H1 (cell line): Measurements from ENCODE around the gene GARS1. TPM values are rescaled to one million over a fixed set of nuclear protein-coding genes. Genes with fewer than 3 reads are reported as not detected.
A peak's percentile ranks its signal among the peaks of the same experiment; 100 is the strongest.

ENCODE experiments used
- CTCF ChIA-PET: fragments of 300-600 bp; sonication (Branson Sonifier 250); formaldehyde crosslinking; loops from one replicate; lab custom pipeline; 2021; ENCODE audit not compliant: partially characterized antibody; lab: Charles Lee
- POLR2A ChIA-PET: fragments of 300-600 bp; sonication (Branson Sonifier 250); formaldehyde crosslinking; loops from one replicate; lab custom pipeline; 2021; ENCODE audit warnings: inconsistent platforms; ENCODE audit not compliant: partially characterized antibody; lab: Charles Lee
- DNase-seq, 2 experiments: peaks; one replicate each; pipeline versions ENCODE4 v3.0.0 to v3.0.0-alpha.2; 2010 to 2022; ENCODE audit warnings: low spot score in 2 of 2, low read depth in 1 of 2, mixed read lengths in 1 of 2
- FAIRE-seq: peaks from 2 replicates; lab custom pipeline; 2011; peaks lifted over from hg19 to GRCh38; lab: Jason Lieb, UNC
- H2AFZ ChIP-seq: 2 replicates; pipeline ENCODE4 v1.8.1; 2012; ENCODE audit warnings: low read length, inconsistent platforms
- H2AK5ac ChIP-seq: 2 replicates; pipeline ENCODE4 v1.6.1; 2013; ENCODE audit warnings: low read depth, low read length
- H2BK120ac ChIP-seq: replicated peaks from 2 replicates; pipeline ENCODE3; 2013; ENCODE audit warnings: low read depth, low read length, inconsistent platforms
- H2BK12ac ChIP-seq: 2 replicates; pipeline ENCODE4 v1.6.1; 2013; ENCODE audit warnings: low read depth, low read length
- H2BK15ac ChIP-seq: 2 replicates; pipeline ENCODE4 v1.6.1; 2013; ENCODE audit warnings: low read length
- H2BK20ac ChIP-seq: 2 replicates; pipeline ENCODE4 v1.6.1; 2013; ENCODE audit warnings: low read length
- H2BK5ac ChIP-seq: 2 replicates; pipeline ENCODE4 v1.6.1; 2013; ENCODE audit warnings: low read depth, low read length
- H3K14ac ChIP-seq: 2 replicates; pipeline ENCODE4 v1.6.1; 2013; ENCODE audit warnings: inconsistent platforms; ENCODE audit not compliant: insufficient read length
- H3K18ac ChIP-seq: 2 replicates; pipeline ENCODE4 v1.6.1; 2013; ENCODE audit warnings: low read length; ENCODE audit errors: extremely low read depth
- H3K23ac ChIP-seq: 2 replicates; pipeline ENCODE4 v1.6.1; 2013; ENCODE audit warnings: inconsistent platforms; ENCODE audit not compliant: insufficient read length
- H3K23me2 ChIP-seq: 2 replicates; pipeline ENCODE4 v1.6.1; 2013; ENCODE audit warnings: low read depth, low read length
- H3K27ac ChIP-seq: 2 replicates; pipeline ENCODE4 v1.6.1; 2011; ENCODE audit warnings: low read depth, low read length, inconsistent platforms
- H3K27me3 ChIP-seq, 4 experiments: replicated peaks in 1 of 4; 1 replicate in 1 of 4; 2 replicates in 3 of 4; pipeline versions ENCODE4 v1.6.1 to v1.8.1; 2011 to 2013; ENCODE audit warnings: low read length in 3 of 4, mild to moderate bottlenecking in 3 of 4, inconsistent platforms in 2 of 4, mixed read lengths in 2 of 4, moderate library complexity in 1 of 4; ENCODE audit not compliant: control insufficient read depth in 3 of 4, insufficient read depth in 3 of 4; ENCODE audit errors: extremely low read depth in 1 of 4
- H3K36me3 ChIP-seq, 4 experiments: 2 replicates each; pipeline versions ENCODE4 v1.6.1 to v1.8.1; 2011 to 2013; ENCODE audit warnings: mild to moderate bottlenecking in 4 of 4, low read length in 3 of 4, moderate library complexity in 2 of 4, control low read depth in 1 of 4, inconsistent platforms in 1 of 4; ENCODE audit not compliant: insufficient read depth in 4 of 4, control insufficient read depth in 2 of 4
- H3K4ac ChIP-seq: replicated peaks from 2 replicates; pipeline ENCODE3; 2013; ENCODE audit warnings: low read length, low read depth, mixed read lengths, inconsistent platforms; ENCODE audit not compliant: insufficient read length
- H3K4me1 ChIP-seq, 4 experiments: replicated peaks in 1 of 4; 1 replicate in 1 of 4; 2 replicates in 3 of 4; pipeline versions ENCODE4 v1.6.1 to v1.8.1; 2011 to 2013; ENCODE audit warnings: low read length in 3 of 4, inconsistent platforms in 2 of 4, mixed read lengths in 1 of 4; ENCODE audit not compliant: insufficient read depth in 4 of 4, control insufficient read depth in 3 of 4
- H3K4me2 ChIP-seq, 2 experiments: 2 replicates each; pipeline versions ENCODE4 v1.6.1 to v1.8.1; 2011 to 2013; ENCODE audit warnings: low read depth in 2 of 2, low read length in 2 of 2, control low read depth in 1 of 2, inconsistent platforms in 1 of 2, mild to moderate bottlenecking in 1 of 2; ENCODE audit not compliant: insufficient read depth in 1 of 2
- H3K4me3 ChIP-seq, 4 experiments: fragments of 200-600, 300-600 bp in 1 of 4; sonication (generic), shearing (Covaris generic), sonication (Bioruptor Twin) in 1 of 4; 2 replicates each; pipeline versions ENCODE4 v1.5.1 to v1.8.1; 2011 to 2016; ENCODE audit warnings: low read length in 4 of 4, low read depth in 3 of 4, control low read depth in 2 of 4, inconsistent platforms in 2 of 4, mild to moderate bottlenecking in 2 of 4, mixed read lengths in 1 of 4, moderate library complexity in 1 of 4; ENCODE audit not compliant: insufficient read depth in 2 of 4; ENCODE audit errors: extremely low read depth in 1 of 4
- H3K56ac ChIP-seq: replicated peaks from 2 replicates; pipeline ENCODE3; 2013; ENCODE audit warnings: low read depth, mild to moderate bottlenecking, mixed read lengths, low read length, inconsistent platforms; ENCODE audit not compliant: insufficient read length
- H3K79me1 ChIP-seq: 2 replicates; pipeline ENCODE4 v1.6.1; 2013; ENCODE audit warnings: low read depth, low read length, control low read depth
- H3K79me2 ChIP-seq, 2 experiments: 2 replicates each; pipeline versions ENCODE4 v1.6.1 to v1.8.1; 2012 to 2013; ENCODE audit warnings: low read length in 2 of 2, mild to moderate bottlenecking in 2 of 2, inconsistent platforms in 1 of 2; ENCODE audit not compliant: insufficient read depth in 2 of 2, control insufficient read depth in 1 of 2
- H3K9ac ChIP-seq, 4 experiments: replicated peaks in 1 of 4; 1 replicate in 1 of 4; 2 replicates in 3 of 4; pipeline versions ENCODE4 v1.6.1 to v1.8.1; 2011 to 2013; ENCODE audit warnings: low read depth in 3 of 4, low read length in 3 of 4, control low read depth in 2 of 4, mild to moderate bottlenecking in 2 of 4, moderate library complexity in 2 of 4, inconsistent platforms in 1 of 4; ENCODE audit errors: extremely low read depth in 1 of 4
- H3K9me3 ChIP-seq, 2 experiments: 2 replicates each; pipeline versions ENCODE4 v1.6.1 to v1.8.1; 2012 to 2013; ENCODE audit warnings: mild to moderate bottlenecking in 2 of 2, moderate library complexity in 2 of 2, control low read depth in 1 of 2, inconsistent platforms in 1 of 2, low read depth in 1 of 2, low read length in 1 of 2, mixed read lengths in 1 of 2; ENCODE audit not compliant: insufficient read depth in 2 of 2
- H4K20me1 ChIP-seq, 2 experiments: replicated peaks in 1 of 2; 2 replicates each; pipeline versions ENCODE3 to v1.8.1; 2011 to 2013; ENCODE audit warnings: inconsistent platforms in 2 of 2, low read length in 2 of 2, mild to moderate bottlenecking in 1 of 2; ENCODE audit not compliant: insufficient read depth in 2 of 2, control insufficient read depth in 1 of 2
- H4K5ac ChIP-seq: 2 replicates; pipeline ENCODE4 v1.6.1; 2013; ENCODE audit warnings: low read length, low read depth, mixed read lengths, inconsistent platforms; ENCODE audit not compliant: insufficient read length
- H4K8ac ChIP-seq: 2 replicates; pipeline ENCODE4 v1.8.0; 2013; ENCODE audit warnings: mild to moderate bottlenecking, moderate library complexity, low read length, inconsistent platforms; ENCODE audit not compliant: insufficient read depth; ENCODE audit errors: extremely low read depth
- H4K91ac ChIP-seq: replicated peaks from 2 replicates; pipeline ENCODE3; 2013; ENCODE audit warnings: low read length, mixed read lengths, inconsistent platforms; ENCODE audit not compliant: insufficient read length
- CBX5 ChIP-seq: fragments of 300-800, 300-1000 bp; sonication (generic); IDR thresholded peaks from 2 replicates; pipeline ENCODE4 v1.7.1; 2016; ENCODE audit warnings: antibody characterized with exemption, low read length, low read depth
- CHD2 ChIP-seq: IDR thresholded peaks from 2 replicates; pipeline ENCODE4 v1.6.1; 2012; ENCODE audit warnings: low read length, improper control_type of control experiment
- MAFK ChIP-seq: IDR thresholded peaks from 2 replicates; pipeline ENCODE4 v1.6.1; 2012; ENCODE audit warnings: low read depth, mild to moderate bottlenecking, improper control_type of control experiment, low read length
- NRF1 ChIP-seq: IDR thresholded peaks from 2 replicates; pipeline ENCODE4 v1.6.1; 2011; ENCODE audit warnings: mild to moderate bottlenecking, low read depth, low read length, improper control_type of control experiment
- RFX5 ChIP-seq: IDR thresholded peaks from 2 replicates; pipeline ENCODE4 v1.6.1; 2011; ENCODE audit warnings: low read depth, low read length, improper control_type of control experiment, borderline replicate concordance
- WGBS, 2 experiments: shearing (Covaris generic) in 1 of 2; methylation state at CpG; one replicate each; pipeline versions ENCODE4 v1.1.6 to v1.1.7; 2013 to 2015; ENCODE audit warnings: low lambda C conversion rate in 2 of 2, mixed read lengths in 2 of 2, inconsistent platforms in 1 of 2, low coverage in 1 of 2, missing lambda C conversion rate in 1 of 2; ENCODE audit not compliant: insufficient replicate concordance in 2 of 2, insufficient coverage in 1 of 2, insufficient read length in 1 of 2; ENCODE audit errors: extremely low coverage in 1 of 2, missing lambda C conversion rate in 1 of 2; 5-methylcytosine and 5-hydroxymethylcytosine counted together
- polyA plus RNA-seq, 7 experiments: library from polyadenylated mRNA; depleted of rRNA in 3 of 7; stranded (reverse) in 5 of 7; unstranded in 2 of 7; fragments of >200 nt in 5 of 7; fragments of 200-250 nt in 2 of 7; gene quantifications; 1 replicate in 5 of 7; 2 replicates in 1 of 7; 4 replicates in 1 of 7; pipeline versions ENCODE4 v1.2.1 to v1.2.3, GENCODE V29; 2011 to 2013; ENCODE audit warnings: missing spikeins in 2 of 7, mixed read lengths in 2 of 7
- total RNA-seq: library from RNA; stranded (reverse); fragmentation: NEBNext Ultra II Directional; extraction: Animal tissue kit (Norgen Biotek cat#: 25700); gene quantifications from 2 replicates; pipeline ENCODE4 v1.2.1, GENCODE V29; 2021

GARS1 gene
- total and polyA plus RNA-seq, 2 of the 8 experiments (the other 6 are each of a cell fraction or from before 2014, with no cell fraction given) = 270 to 476 TPM

DNA sequence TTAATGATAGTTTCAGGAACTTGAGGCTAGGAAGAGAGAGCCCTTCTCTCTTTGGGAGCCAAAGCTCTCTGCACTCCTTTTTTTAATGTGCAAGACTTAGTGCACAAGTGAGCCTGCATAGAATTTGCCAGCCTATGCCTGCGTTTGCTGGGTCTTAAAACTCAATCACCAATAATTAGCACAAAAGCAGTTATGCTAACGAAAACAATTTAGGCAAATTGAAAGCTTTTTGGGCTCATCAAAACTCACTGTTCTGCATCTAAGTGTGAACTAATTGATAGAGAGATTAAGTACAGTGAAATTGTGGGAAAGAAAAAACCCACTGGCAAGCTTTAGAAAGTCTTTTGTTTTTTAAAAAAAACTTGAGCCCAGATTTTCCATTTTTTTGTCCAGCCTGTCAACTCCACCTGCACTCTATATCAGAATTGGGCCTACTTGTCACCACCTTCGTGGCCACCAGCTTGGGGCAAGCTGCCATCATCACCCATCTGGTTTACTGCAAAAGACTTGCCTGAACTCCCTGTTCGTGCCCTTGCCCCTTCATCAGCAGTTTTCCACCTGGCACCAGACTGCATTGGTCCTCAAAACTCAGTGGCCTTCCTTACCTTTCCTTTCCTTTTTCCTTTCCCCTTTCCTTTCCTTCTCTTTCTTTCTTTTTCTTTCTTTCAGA is 49.7 kb downstream of the GARS1 start:
- Histone ChIP-seq H3K4me1 (peaks cover 2 to 5% (median 4%) of the 10 kb centered on the region in 4 experiments; a peak in 4 of 7 replicates), H3K4me2 (peak overlapping the region in 1 of 2 experiments; percentile 69; a peak in 2 of 4 replicates), H2BK120ac (no peak overlapping the region), H4K8ac (no peak overlapping the region), H3K4ac (no peak overlapping the region), H3K79me2 (peaks cover 0 to 15% of the 10 kb centered on the region in 2 experiments; a peak in 2 of 4 replicates), H3K56ac (no peak overlapping the region), H2BK20ac (no peak overlapping the region), H4K91ac (no peak overlapping the region), H4K20me1 (peaks cover 1 to 5% of the 10 kb centered on the region in 2 experiments), H3K14ac (no peak overlapping the region), H2BK15ac (no peak overlapping the region), H2AFZ (no peak overlapping the region), H3K9me3 (no peaks in the 10 kb centered on the region), H3K27me3 (no peaks in the 10 kb centered on the region), H2AK5ac (no peak overlapping the region), H2BK12ac (no peak overlapping the region), H4K5ac (no peak overlapping the region), H3K18ac (no peak overlapping the region), H3K23ac (no peak overlapping the region), H3K4me3 (no peak overlapping the region), H3K36me3 (peaks cover 0 to 9% (median 2%) of the 10 kb centered on the region in 4 experiments; a peak in 3 of 8 replicates), H3K9ac (no peak overlapping the region; a peak in 1 of 7 replicates), H2BK5ac (no peak overlapping the region), H3K79me1 (peaks cover 2% of the 10 kb centered on the region; the same call in 1 of the 2 replicates), H3K27ac (no peak overlapping the region), H3K23me2 (no peaks in the 10 kb centered on the region; the same call in 1 of the 2 replicates)
- WGBS, 2 experiments = 91% methylated on average over 4 of the region's 4 CpGs; no CpG with 5 or more reads in 1 of the 2 experiments
- DNase-seq = no peak
- FAIRE-seq = no peak
- CTCF ChIA-PET = interaction anchor here (0.7 to 2.7 kb wide), 7 partner anchors 9 to 97 kb away, joined by 3 to 10 read pairs (median 3); no protein-coding TSS in a partner anchor
- TF ChIP-seq CBX5 (no peak), RFX5 (no peak), NRF1 (no peak), CHD2 (no peak), MAFK (no peak)
- POLR2A ChIA-PET = interaction anchor here (0.8 to 2.7 kb wide), 12 partner anchors 9 to 123 kb away, joined by 3 to 12 read pairs (median 4); no protein-coding TSS in a partner anchor
